HG02571 (cell line): Measurements from ENCODE around the gene RANBP9.
A peak's percentile ranks its signal among the peaks of the same experiment; 100 is the strongest.

ENCODE experiments used
- ATAC-seq: cut with Tn5 transposase; IDR thresholded peaks from one replicate; pipeline ENCODE4 v1.9.1; 2021; ENCODE audit warnings: mild to moderate bottlenecking, moderate library complexity; ENCODE audit not compliant: unreplicated experiment

Gene RANBP9

DNA sequence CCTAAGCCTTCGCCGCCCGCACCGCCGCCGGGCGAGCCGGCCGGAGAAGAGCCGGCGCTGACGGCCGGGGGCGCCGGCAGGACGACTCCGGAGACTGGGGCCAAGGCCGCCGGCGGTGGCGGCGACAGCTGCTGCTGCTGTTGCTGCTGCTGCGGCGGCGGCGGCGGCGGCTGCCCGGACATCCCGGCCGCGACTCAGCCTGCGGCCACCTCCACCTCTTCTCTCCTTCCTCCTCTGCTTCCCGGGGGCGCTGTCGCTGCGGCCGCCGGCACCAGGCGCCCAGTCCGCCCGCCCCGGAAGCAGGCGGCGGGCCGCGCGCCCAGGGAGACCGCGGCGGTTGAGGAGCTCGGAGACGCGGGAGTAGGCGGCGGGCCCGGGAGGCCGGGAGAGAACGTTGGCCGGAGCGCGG lies 307 bp downstream of the RANBP9 start:
- peak; percentile 44 for ATAC-seq

DNA sequence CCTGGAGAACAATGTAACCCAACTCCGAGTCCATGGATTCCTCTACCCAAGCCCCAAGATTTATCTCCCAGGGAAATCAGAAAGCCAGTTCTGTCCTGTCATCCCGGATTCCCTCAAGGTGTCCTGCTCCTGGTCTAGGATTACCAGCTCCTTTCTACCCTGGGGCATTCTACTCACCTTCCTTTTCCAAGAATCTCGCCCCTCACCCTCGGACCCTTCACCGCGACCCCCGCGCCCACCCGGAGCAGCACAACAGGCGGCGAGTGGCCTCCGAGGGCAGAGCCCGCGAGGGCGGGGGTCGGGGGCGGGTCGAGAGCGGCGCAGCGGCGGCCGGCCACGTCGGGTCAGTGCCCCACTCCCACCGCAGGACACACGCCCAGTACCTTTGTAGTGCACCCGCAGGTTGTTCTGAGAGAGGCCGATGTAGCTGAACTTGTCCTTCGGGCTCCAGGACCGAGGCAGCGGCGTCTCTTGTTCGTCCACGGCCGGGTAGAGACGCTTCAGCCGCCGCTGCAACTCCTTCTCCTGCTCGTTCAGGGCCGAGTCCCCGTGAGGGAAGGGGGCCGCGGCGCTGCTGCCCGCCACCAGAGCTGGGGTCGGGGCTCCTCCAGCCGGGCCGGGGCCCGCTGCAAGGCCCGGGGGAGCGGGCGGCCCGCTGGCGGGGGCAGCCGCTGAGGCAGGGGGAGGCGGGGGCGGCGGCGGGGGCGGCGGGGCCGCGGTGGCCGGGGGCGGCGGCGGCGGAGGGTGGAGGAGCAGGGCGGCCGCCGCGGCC lies 897 bp downstream of the RANBP9 start:
- peak; percentile 17 for ATAC-seq

DNA sequence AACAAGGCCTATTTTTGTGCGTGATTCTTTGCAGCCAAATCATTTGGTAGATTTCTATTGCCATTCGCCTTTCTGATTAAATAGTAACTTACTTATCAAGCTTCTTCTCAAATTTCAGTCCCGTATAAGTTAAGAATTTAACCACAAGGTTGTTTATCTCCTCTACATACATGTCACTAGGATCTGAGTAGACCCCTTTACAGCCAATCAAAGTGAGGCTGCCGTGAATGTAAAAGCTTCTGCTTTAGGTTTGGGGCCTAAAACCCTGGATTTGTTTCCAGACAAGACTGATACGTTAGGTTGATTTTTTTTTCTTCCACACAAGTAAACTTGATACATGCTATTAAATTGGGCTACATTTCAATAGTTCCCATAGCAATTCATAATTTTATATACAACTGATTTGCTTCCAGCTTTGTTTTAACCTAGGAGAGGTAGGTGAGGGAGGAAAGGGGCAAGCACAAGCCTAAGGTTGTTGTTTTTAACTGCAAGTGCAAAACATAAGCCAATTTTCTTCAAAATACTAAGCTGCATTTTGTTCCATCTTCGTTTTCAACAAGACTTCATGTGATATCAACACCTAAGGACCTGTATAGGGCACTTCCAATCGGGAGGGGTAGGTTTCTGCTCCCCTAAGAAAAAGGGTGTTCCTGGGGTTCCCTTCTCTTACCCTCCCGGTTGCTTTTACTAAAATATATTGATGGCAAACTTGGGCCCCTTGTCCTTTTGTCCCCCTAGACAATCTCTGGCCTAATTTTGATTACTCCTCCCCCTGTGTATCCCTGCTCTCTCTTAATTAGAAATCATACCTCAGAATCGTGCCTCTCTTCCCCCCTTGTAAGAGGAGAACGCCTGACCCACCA lies 1.7 kb downstream of the RANBP9 start:
- ATAC-seq = no peak

DNA sequence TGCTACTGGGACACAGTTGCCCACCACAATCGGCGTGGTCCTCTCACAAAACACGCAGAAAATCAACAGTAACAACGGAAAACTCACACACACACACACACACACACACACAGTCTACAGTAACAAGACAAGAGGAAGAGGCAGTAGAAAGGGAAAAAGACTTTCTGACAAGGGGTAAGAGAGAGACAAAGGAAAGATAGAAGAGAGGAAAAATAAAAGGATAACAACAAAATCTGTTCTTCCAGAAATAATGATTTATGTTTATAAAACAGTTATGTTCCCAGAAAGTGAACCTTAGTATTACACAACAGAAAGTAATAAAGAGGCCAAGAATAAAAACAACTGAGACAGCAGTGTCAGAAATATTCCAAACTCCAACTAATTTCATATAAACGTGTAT lies 2.9 kb downstream of the RANBP9 start:
- no peak for ATAC-seq

GRCh38 chr6:13703496-13703895 lies 8.1 kb downstream of the RANBP9 start:
- ATAC-seq = no peak

DNA sequence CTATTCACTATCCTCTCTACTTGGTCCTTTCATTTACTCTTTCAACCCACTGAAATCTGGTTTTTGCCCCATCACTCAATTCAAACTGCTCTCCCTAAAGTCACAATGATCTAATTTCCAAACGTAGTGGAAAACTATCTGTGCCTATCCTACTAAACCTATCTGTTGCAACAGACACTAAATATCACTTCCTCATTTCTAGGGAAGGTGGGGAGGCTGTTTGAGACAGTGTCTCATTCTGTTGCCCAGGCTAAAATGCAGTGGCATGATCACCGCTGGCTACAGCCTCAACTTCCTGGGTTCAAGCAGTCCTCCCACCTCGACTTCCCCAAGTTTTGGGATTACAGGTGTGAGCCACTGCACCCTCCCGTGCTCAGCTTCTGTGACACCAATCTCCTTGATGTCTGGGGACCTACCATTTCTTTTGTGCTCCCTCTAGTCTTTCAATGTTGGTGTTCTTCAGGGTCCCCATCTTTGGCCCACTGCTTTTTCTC lies 8.8 kb downstream of the RANBP9 start:
- ATAC-seq = no peak

- ATAC-seq = no peak
Observed at GRCh38 chr6:13700232-13700631, 11.4 kb downstream of the RANBP9 start.

- no peak for ATAC-seq
Observed at GRCh38 chr6:13698715-13699114, 12.9 kb downstream of the RANBP9 start.

DNA sequence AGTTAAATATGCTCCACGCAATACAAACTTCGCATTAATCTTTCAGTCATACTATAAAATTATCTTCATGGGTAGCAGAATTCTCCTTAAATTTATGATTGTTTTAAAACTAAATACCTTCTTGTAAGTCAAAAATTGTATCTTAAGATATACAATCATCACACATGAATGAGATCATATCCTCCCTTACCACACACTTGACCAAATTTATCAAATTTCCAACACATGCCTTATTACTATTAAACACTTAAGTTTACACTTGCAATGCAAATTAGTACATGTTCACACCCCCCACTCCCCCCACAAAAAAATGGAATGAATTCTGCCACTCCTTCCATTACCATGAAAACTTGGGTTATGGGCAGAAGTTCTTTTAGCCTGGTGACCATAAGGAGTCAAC lies 13.8 kb downstream of the RANBP9 start:
- ATAC-seq = no peak

- ATAC-seq = no peak
Observed at GRCh38 chr6:13696226-13696625, 15.4 kb downstream of the RANBP9 start.

- ATAC-seq = no peak
Observed at GRCh38 chr6:13695252-13695651, 16.4 kb downstream of the RANBP9 start.

GRCh38 chr6:13694562-13694961 lies 17.1 kb downstream of the RANBP9 start:
- ATAC-seq = no peak

- no peak for ATAC-seq
Observed at GRCh38 chr6:13689511-13690256, 22.0 kb downstream of the RANBP9 start.

- ATAC-seq = no peak
Observed at GRCh38 chr6:13688692-13689196, 22.9 kb downstream of the RANBP9 start.

DNA sequence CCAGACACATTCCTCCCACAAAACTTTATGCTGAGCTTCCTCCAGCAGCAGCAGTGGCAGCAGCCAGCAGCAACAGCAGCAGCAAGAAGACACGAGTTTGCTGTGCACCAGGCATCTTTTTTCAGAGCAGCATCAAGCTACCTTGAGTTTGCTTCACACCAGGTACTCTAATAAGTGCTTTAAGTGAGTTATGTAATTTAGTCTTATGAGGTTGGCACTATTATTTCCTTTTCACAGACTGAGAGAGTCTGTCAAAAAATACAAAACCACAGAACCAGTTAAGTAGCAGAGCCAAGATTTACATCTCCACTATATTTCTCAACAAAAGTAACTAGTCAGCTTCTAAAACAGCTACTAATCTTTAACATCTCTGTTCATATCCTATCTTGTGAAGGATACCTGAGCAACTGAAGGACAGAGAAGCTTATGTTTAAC lies 23.7 kb downstream of the RANBP9 start:
- no peak for ATAC-seq

DNA sequence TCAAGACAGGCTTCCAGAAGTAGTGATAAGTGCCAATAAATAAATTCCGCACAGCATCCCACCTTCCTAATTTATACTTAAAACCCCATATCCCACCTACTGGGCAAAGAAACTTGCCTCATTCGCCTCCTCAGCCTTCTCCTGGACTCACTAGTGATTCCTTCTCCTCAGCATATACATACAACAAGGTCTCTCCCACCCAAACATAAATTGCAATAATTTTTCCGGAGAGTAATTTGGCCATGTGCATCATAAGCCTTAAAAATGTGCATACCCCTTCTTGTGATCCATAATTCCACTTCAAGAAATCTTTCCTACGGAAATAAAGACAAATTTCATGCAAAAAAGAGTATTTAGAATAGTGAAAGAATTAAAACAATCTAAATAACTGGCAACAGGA lies 26.8 kb downstream of the RANBP9 start:
- no peak for ATAC-seq

- ATAC-seq = no peak
Observed at GRCh38 chr6:13683038-13683437, 28.6 kb downstream of the RANBP9 start.

DNA sequence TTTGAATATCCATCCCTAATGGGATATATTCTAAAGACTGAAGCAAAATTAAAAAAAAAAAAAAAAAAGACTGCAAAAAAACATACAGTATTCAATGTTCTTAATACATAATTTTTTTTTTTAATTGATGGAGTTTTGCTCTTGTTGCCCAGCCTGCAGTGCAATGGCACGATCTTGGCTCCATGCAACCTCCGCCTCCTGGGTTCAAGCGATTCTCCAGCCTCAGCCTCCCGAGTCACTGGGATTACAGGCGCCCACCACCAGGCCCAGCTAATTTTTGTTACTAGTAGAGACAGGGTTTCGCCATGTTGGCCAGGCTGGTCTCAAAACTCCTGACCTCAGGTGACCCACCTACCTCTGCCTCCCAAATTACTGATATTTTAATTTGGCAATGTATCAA lies 29.3 kb downstream of the RANBP9 start:
- no peak for ATAC-seq

GRCh38 chr6:13681305-13682061 lies 30.2 kb downstream of the RANBP9 start:
- ATAC-seq = no peak

- ATAC-seq = no peak
Observed at GRCh38 chr6:13680448-13680968, 31.1 kb downstream of the RANBP9 start.
